ENCODE data around the gene CREB5.

The CREB5 gene

GRCh38 chr7:28456044-28456443 is 43.7 kb downstream of the CREB5 start:
- no peak overlapping the region for H3K9ac ChIP-seq (ENCODE audit: low read length)
- no peak overlapping the region for H4K8ac ChIP-seq (ENCODE audit: low read length)

GRCh38 chr7:28458732-28459131 is 46.4 kb downstream of the CREB5 start:
- Histone ChIP-seq H2BK12ac (ENCODE audit: low read length in 2 of 2) (no peak overlapping the region), H3K27me3 (ENCODE audit: control insufficient read depth in 1 of 2, insufficient read depth in 1 of 2, low read length in 2 of 2) (no peaks in the 10 kb centered on the region), H4K91ac (ENCODE audit: low read length) (no peak overlapping the region), H3K36me3 (ENCODE audit: control insufficient read depth in 1 of 2, insufficient read depth in 2 of 2, low read depth in 1 of 2, low read length in 2 of 2) (no peaks in the 10 kb centered on the region), H3K4ac (ENCODE audit: low read depth in 1 of 2, low read length in 2 of 2) (no peak overlapping the region), H3K79me1 (replicated peaks; ENCODE audit: low read length, poor library complexity, severe bottlenecking) (peaks cover 17% of the 10 kb centered on the region), H2BK15ac (ENCODE audit: low read depth, poor library complexity, severe bottlenecking) (no peak overlapping the region), H3K4me2 (ENCODE audit: low read length, poor library complexity, severe bottlenecking) (no peak overlapping the region), H3K9me3 (ENCODE audit: control insufficient read depth, low read length) (no peaks in the 10 kb centered on the region), H2BK5ac (ENCODE audit: low read depth, low read length, poor library complexity, severe bottlenecking) (no peak overlapping the region), H3K4me1 (ENCODE audit: control insufficient read depth, insufficient read depth, low read depth, low read length) (peaks cover 2% of the 10 kb centered on the region), H3K4me3 (ENCODE audit: insufficient read depth in 1 of 2, low read depth in 1 of 2, low read length in 2 of 2) (no peak overlapping the region), H4K8ac (ENCODE audit: low read length) (no peak overlapping the region), H3K14ac (ENCODE audit: low read length in 2 of 2) (no peak overlapping the region), H3K23ac (ENCODE audit: low read length in 2 of 2) (no peak overlapping the region), H3K9ac (ENCODE audit: low read length) (no peak overlapping the region), H3K27ac (ENCODE audit: low read length, poor library complexity, severe bottlenecking) (no peak overlapping the region), H2AK5ac (ENCODE audit: low read length, severe bottlenecking) (no peak overlapping the region), H2BK120ac (ENCODE audit: low read depth, low read length) (no peak overlapping the region), H2AFZ (ENCODE audit: low read depth, low read length) (no peak overlapping the region), H3K18ac (ENCODE audit: low read depth in 1 of 2, low read length in 2 of 2) (no peak overlapping the region)
- 66% methylated on average over 7 of the region's 8 CpGs for WGBS
- no peak for DNase-seq

More at GRCh38 chr7:28456044-28456443, 43.7 kb downstream of the CREB5 start:
- H2BK5ac ChIP-seq (ENCODE audit: low read depth, low read length, poor library complexity, severe bottlenecking), result no peak overlapping the region
- H2BK120ac ChIP-seq (ENCODE audit: low read depth, low read length), result no peak overlapping the region
- H2AK5ac ChIP-seq (ENCODE audit: low read length, severe bottlenecking), result no peak overlapping the region
- no peaks in the 10 kb centered on the region for H3K27me3 ChIP-seq (ENCODE audit: control insufficient read depth in 1 of 2, insufficient read depth in 1 of 2, low read length in 2 of 2)
- no peak overlapping the region for H3K27ac ChIP-seq (ENCODE audit: low read length, poor library complexity, severe bottlenecking)
- no peak overlapping the region for H2AFZ ChIP-seq (ENCODE audit: low read depth, low read length)
- H3K36me3 ChIP-seq (ENCODE audit: control insufficient read depth in 1 of 2, insufficient read depth in 2 of 2, low read depth in 1 of 2, low read length in 2 of 2), result no peaks in the 10 kb centered on the region
- no peak overlapping the region for H2BK12ac ChIP-seq (ENCODE audit: low read length in 2 of 2)
- no peak overlapping the region for H3K4ac ChIP-seq (ENCODE audit: low read depth in 1 of 2, low read length in 2 of 2)
- no peak overlapping the region for H3K4me3 ChIP-seq (ENCODE audit: insufficient read depth in 1 of 2, low read depth in 1 of 2, low read length in 2 of 2)
- DNase-seq, result peak; percentile 25
- H3K18ac ChIP-seq (ENCODE audit: low read depth in 1 of 2, low read length in 2 of 2), result no peak overlapping the region
- no peak overlapping the region for H3K14ac ChIP-seq (ENCODE audit: low read length in 2 of 2)
- H3K23ac ChIP-seq (ENCODE audit: low read length in 2 of 2), result no peak overlapping the region
- peaks cover 2% of the 10 kb centered on the region for H3K4me1 ChIP-seq (ENCODE audit: control insufficient read depth, insufficient read depth, low read depth, low read length)
- no peak overlapping the region for H4K91ac ChIP-seq (ENCODE audit: low read length)
- H3K9me3 ChIP-seq (ENCODE audit: control insufficient read depth, low read length), result no peaks in the 10 kb centered on the region
- no peak overlapping the region for H2BK15ac ChIP-seq (ENCODE audit: low read depth, poor library complexity, severe bottlenecking)
- H3K4me2 ChIP-seq (ENCODE audit: low read length, poor library complexity, severe bottlenecking), result no peak overlapping the region
- 40% methylated on average over 1 of the region's 1 CpG for WGBS
- H3K79me1 ChIP-seq (replicated peaks; ENCODE audit: low read length, poor library complexity, severe bottlenecking), result peaks cover 17% of the 10 kb centered on the region

- H3K4ac ChIP-seq (ENCODE audit: low read depth in 1 of 2, low read length in 2 of 2), result no peak overlapping the region
- H3K4me3 ChIP-seq (ENCODE audit: insufficient read depth in 1 of 2, low read depth in 1 of 2, low read length in 2 of 2), result no peak overlapping the region
- H3K18ac ChIP-seq (ENCODE audit: low read depth in 1 of 2, low read length in 2 of 2), result no peak overlapping the region
- no peak overlapping the region for H2BK12ac ChIP-seq (ENCODE audit: low read length in 2 of 2)
- H2BK5ac ChIP-seq (ENCODE audit: low read depth, low read length, poor library complexity, severe bottlenecking), result no peak overlapping the region
- no peak overlapping the region for H2BK15ac ChIP-seq (ENCODE audit: low read depth, poor library complexity, severe bottlenecking)
- H3K9me3 ChIP-seq (ENCODE audit: control insufficient read depth, low read length), result no peaks in the 10 kb centered on the region
- H3K9ac ChIP-seq (ENCODE audit: low read length), result no peak overlapping the region
- no peak overlapping the region for H2BK120ac ChIP-seq (ENCODE audit: low read depth, low read length)
- no peak overlapping the region for H4K8ac ChIP-seq (ENCODE audit: low read length)
- H3K14ac ChIP-seq (ENCODE audit: low read length in 2 of 2), result no peak overlapping the region
- H2AK5ac ChIP-seq (ENCODE audit: low read length, severe bottlenecking), result no peak overlapping the region
- no peaks in the 10 kb centered on the region for H3K36me3 ChIP-seq (ENCODE audit: control insufficient read depth in 1 of 2, insufficient read depth in 2 of 2, low read depth in 1 of 2, low read length in 2 of 2)
- no peak overlapping the region for H3K27ac ChIP-seq (ENCODE audit: low read length, poor library complexity, severe bottlenecking)
- no peaks in the 10 kb centered on the region for H3K27me3 ChIP-seq (ENCODE audit: control insufficient read depth in 1 of 2, insufficient read depth in 1 of 2, low read length in 2 of 2)
- H3K4me1 ChIP-seq (ENCODE audit: control insufficient read depth, insufficient read depth, low read depth, low read length), result peaks cover 2% of the 10 kb centered on the region
- H2AFZ ChIP-seq (ENCODE audit: low read depth, low read length), result no peak overlapping the region
- no peak overlapping the region for H3K4me2 ChIP-seq (ENCODE audit: low read length, poor library complexity, severe bottlenecking)
- H4K91ac ChIP-seq (ENCODE audit: low read length), result no peak overlapping the region
- peaks cover 17% of the 10 kb centered on the region for H3K79me1 ChIP-seq (replicated peaks; ENCODE audit: low read length, poor library complexity, severe bottlenecking)
- 95% methylated on average over 4 of the region's 4 CpGs for WGBS
- no peak overlapping the region for H3K23ac ChIP-seq (ENCODE audit: low read length in 2 of 2)
- DNase-seq, result no peak
These were observed 47.0 kb downstream of the CREB5 start for GRCh38 chr7:28459306-28459705.

DNA sequence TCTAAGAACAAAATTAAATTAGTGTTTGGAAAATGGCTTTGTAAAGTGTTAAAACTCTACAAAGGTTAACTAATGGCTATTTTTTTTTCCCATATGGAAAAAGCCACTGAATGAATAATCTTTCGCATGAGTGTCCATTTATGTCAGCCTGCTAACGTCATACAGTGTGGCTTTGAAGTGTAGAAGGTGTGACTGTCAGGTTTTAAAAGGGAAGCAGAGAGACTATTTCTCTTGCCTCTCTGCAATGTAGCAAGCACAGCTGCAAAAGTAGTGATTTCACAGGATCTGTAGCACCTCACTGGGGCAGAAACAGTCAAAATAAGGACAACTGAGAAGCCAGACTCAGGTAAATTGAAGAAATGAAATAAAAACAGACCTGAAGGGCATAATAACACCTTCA is 53.4 kb downstream of the CREB5 start:
- H3K23ac ChIP-seq (ENCODE audit: low read length in 2 of 2), result no peak overlapping the region
- H3K4me1 ChIP-seq (ENCODE audit: control insufficient read depth, insufficient read depth, low read depth, low read length), result peaks cover 2% of the 10 kb centered on the region
- H2BK12ac ChIP-seq (ENCODE audit: low read length in 2 of 2), result no peak overlapping the region
- H3K9me3 ChIP-seq (ENCODE audit: control insufficient read depth, low read length), result no peaks in the 10 kb centered on the region
- H3K4ac ChIP-seq (ENCODE audit: low read depth in 1 of 2, low read length in 2 of 2), result no peak overlapping the region
- no peak overlapping the region for H4K91ac ChIP-seq (ENCODE audit: low read length)
- no peak overlapping the region for H3K18ac ChIP-seq (ENCODE audit: low read depth in 1 of 2, low read length in 2 of 2)
- DNase-seq, result no peak
- 83% methylated on average over 2 of the region's 2 CpGs for WGBS
- no peak overlapping the region for H3K4me3 ChIP-seq (ENCODE audit: insufficient read depth in 1 of 2, low read depth in 1 of 2, low read length in 2 of 2)
- no peak overlapping the region for H2AK5ac ChIP-seq (ENCODE audit: low read length, severe bottlenecking)
- peaks cover 0 to 3% of the 10 kb centered on the region in 2 experiments for H3K36me3 ChIP-seq (ENCODE audit: control insufficient read depth in 1 of 2, insufficient read depth in 2 of 2, low read depth in 1 of 2, low read length in 2 of 2)
- no peaks in the 10 kb centered on the region for H3K27me3 ChIP-seq (ENCODE audit: control insufficient read depth in 1 of 2, insufficient read depth in 1 of 2, low read length in 2 of 2)
- H2BK15ac ChIP-seq (ENCODE audit: low read depth, poor library complexity, severe bottlenecking), result no peak overlapping the region
- no peak overlapping the region for H2BK120ac ChIP-seq (ENCODE audit: low read depth, low read length)
- H4K8ac ChIP-seq (ENCODE audit: low read length), result no peak overlapping the region
- no peak overlapping the region for H3K14ac ChIP-seq (ENCODE audit: low read length in 2 of 2)
- no peak overlapping the region for H3K4me2 ChIP-seq (ENCODE audit: low read length, poor library complexity, severe bottlenecking)
- no peak overlapping the region for H2BK5ac ChIP-seq (ENCODE audit: low read depth, low read length, poor library complexity, severe bottlenecking)
- H3K79me1 ChIP-seq (replicated peaks; ENCODE audit: low read length, poor library complexity, severe bottlenecking), result peaks cover 15% of the 10 kb centered on the region
- no peak overlapping the region for H3K9ac ChIP-seq (ENCODE audit: low read length)
- H2AFZ ChIP-seq (ENCODE audit: low read depth, low read length), result no peak overlapping the region
- no peak overlapping the region for H3K27ac ChIP-seq (ENCODE audit: low read length, poor library complexity, severe bottlenecking)

Measured in mesenchymal stem cell (in vitro differentiated cells and primary cell).